ENCODE data around the gene ALKBH6.

DNA sequence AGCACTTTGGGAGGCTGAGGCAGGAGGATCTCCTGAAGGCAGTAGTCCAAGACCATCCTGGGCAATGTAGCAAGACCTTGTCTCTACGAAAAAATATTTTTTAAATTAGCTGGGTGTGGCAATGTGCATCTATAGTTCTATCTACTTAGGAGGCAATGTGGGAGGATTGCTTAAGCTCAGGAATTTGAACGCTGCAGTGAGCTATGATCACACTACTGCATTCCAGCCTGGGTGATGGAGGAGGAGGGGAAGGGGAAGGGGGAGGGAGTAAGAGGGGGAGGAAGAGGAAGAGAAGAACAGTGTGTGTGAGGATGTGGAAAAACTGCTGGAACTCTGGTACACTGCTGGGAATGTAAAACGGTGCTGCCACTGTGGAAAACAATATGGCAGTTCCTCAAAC, 27.8 kb upstream of the ALKBH6 start:
- TF ChIP-seq TAF7 (tag; IDR thresholded peaks at IDR 0.05) = no peak
- TF ChIP-seq ZFX (CRISPR knock-in tag; IDR thresholded peaks at IDR 0.05) = no peak
- TF ChIP-seq BHLHE40 (IDR thresholded peaks at IDR 0.05; ENCODE audit: low read length) = no peak
- no peak for TF ChIP-seq ZNF143 (CRISPR knock-in tag; IDR thresholded peaks at IDR 0.05)
- TF ChIP-seq, protein P1, sequence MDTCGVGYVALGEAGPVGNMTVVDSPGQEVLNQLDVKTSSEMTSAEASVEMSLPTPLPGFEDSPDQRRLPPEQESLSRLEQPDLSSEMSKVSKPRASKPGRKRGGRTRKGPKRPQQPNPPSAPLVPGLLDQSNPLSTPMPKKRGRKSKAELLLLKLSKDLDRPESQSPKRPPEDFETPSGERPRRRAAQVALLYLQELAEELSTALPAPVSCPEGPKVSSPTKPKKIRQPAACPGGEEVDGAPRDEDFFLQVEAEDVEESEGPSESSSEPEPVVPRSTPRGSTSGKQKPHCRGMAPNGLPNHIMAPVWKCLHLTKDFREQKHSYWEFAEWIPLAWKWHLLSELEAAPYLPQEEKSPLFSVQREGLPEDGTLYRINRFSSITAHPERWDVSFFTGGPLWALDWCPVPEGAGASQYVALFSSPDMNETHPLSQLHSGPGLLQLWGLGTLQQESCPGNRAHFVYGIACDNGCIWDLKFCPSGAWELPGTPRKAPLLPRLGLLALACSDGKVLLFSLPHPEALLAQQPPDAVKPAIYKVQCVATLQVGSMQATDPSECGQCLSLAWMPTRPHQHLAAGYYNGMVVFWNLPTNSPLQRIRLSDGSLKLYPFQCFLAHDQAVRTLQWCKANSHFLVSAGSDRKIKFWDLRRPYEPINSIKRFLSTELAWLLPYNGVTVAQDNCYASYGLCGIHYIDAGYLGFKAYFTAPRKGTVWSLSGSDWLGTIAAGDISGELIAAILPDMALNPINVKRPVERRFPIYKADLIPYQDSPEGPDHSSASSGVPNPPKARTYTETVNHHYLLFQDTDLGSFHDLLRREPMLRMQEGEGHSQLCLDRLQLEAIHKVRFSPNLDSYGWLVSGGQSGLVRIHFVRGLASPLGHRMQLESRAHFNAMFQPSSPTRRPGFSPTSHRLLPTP (IDR thresholded peaks at IDR 0.05; ENCODE audit: borderline replicate concordance, extremely low read depth, insufficient read length) = no peak
- TF ChIP-seq EP300 (IDR thresholded peaks at IDR 0.05; ENCODE audit: low read length) = no peak
- TF ChIP-seq HDAC1 (IDR thresholded peaks at IDR 0.05) = no peak
- TF ChIP-seq ZNF121 (CRISPR knock-in tag; conservative IDR thresholded peaks at IDR 0.05) = no peak
- TF ChIP-seq BDP1 (IDR thresholded peaks at IDR 0.05; ENCODE audit: insufficient read depth, insufficient read length) = no peak

Measured in K562 (cell line).